Measurements from ENCODE around the gene PFDN5.

The PFDN5 gene

GRCh38 chr12:53258541-53259539 is 36.5 kb upstream of the PFDN5 start:
- TF ChIP-seq CTCF (IDR thresholded peaks at IDR 0.05; ENCODE audit: control insufficient read depth, insufficient read depth, low read depth, low read length, missing control alignments): no peak
- no peak overlapping the region for H3K4me3 ChIP-seq (ENCODE audit: control insufficient read depth, low read depth, low read length)
- DNase-seq (ENCODE audit: low read depth): no peak

GRCh38 chr12:53259891-53260290 is 35.5 kb upstream of the PFDN5 start:
- DNase-seq (ENCODE audit: low read depth): no peak

GRCh38 chr12:53265783-53266182 is 29.6 kb upstream of the PFDN5 start:
- no peak overlapping the region for H3K4me3 ChIP-seq (ENCODE audit: control insufficient read depth, low read depth, low read length)
- TF ChIP-seq CTCF (IDR thresholded peaks at IDR 0.05; ENCODE audit: control insufficient read depth, insufficient read depth, low read depth, low read length, missing control alignments): no peak
- no peak for DNase-seq (ENCODE audit: low read depth)

More at GRCh38 chr12:53259891-53260290, 35.5 kb upstream of the PFDN5 start:
- H3K4me3 ChIP-seq (ENCODE audit: control insufficient read depth, low read depth, low read length): no peak overlapping the region
- TF ChIP-seq CTCF (IDR thresholded peaks at IDR 0.05; ENCODE audit: control insufficient read depth, insufficient read depth, low read depth, low read length, missing control alignments): no peak

- DNase-seq (ENCODE audit: low read depth): no peak
- no peak for TF ChIP-seq CTCF (IDR thresholded peaks at IDR 0.05; ENCODE audit: control insufficient read depth, insufficient read depth, low read depth, low read length, missing control alignments)
- peak overlapping the region; percentile 82 for H3K4me3 ChIP-seq (ENCODE audit: control insufficient read depth, low read depth, low read length)
Observed at GRCh38 chr12:53267306-53267998, 27.9 kb upstream of the PFDN5 start.

GRCh38 chr12:53267999-53268629 is 27.2 kb upstream of the PFDN5 start, which contains the start of gene ESPL1:
Gene ESPL1 (plus strand): TSS chr12:53268299. CDS start chr12:53268767, 468 bp downstream.
- no peak for DNase-seq (ENCODE audit: low read depth)
- peak; percentile 40 for TF ChIP-seq CTCF (IDR thresholded peaks at IDR 0.05; ENCODE audit: control insufficient read depth, insufficient read depth, low read depth, low read length, missing control alignments)
- peak within 1 kb of the TSS; percentile 82 for H3K4me3 ChIP-seq (ENCODE audit: control insufficient read depth, low read depth, low read length)
